GM12865 (cell line): Measurements from ENCODE around the gene KSR1.

Source experiments
- DNase-seq: peaks from one replicate; pipeline ENCODE4 v3.0.0; 2010; ENCODE audit warnings: low read depth
- H3K4me3 ChIP-seq: 2 replicates; pipeline ENCODE4 v1.5.1; 2011; ENCODE audit warnings: mild to moderate bottlenecking, low read depth, low read length, control low read depth
- CTCF ChIP-seq: IDR thresholded peaks from 2 replicates; pipeline ENCODE4 v1.5.1; 2011; ENCODE audit warnings: low read length, control low read depth, low read depth, inconsistent platforms; ENCODE audit not compliant: insufficient read depth; ENCODE audit errors: missing control alignments

Gene KSR1

DNA sequence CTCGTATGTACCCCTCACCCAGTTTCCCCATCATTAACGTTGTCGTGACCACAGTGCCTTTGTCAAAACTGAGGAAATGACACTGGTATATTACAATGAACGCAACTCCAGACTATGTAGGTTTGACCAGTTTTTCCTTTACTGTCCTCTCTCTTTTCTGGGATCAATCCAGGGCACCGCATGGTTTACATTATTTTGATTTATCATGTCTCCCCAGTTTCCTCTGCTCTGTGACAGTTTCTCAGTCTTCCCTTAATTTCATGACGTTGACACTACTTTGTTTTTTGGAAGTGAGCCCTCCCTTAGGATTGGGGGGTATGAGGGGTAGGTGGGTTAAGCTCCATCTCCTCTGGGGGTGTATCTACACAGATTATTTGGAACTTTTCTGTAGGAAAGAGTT lies 98.7 kb downstream of the KSR1 start:
- no peak overlapping the region for H3K4me3 ChIP-seq
- TF ChIP-seq CTCF: no peak
- DNase-seq: no peak

GRCh38 chr17:27555339-27555738 lies 99.1 kb downstream of the KSR1 start:
- TF ChIP-seq CTCF: no peak
- DNase-seq: no peak
- no peak overlapping the region for H3K4me3 ChIP-seq

DNA sequence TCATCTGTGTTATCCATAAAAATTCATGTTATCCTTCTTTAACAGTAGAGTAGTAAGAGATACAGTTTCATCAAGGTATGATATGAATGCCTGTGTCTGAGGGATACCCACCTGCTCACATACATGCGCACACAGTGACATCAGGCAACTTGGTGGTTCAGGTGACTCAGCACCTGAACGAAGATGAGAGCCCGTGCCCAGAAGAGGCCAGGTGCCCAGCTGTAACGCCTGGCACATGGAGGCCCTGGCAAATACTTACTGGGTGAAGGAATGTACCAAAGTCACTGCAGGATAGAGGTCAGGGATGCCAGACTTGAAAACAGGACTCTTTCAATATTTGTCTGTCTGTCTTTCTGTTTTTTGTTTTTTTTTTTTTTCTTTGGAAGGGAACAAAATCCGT lies 102.1 kb downstream of the KSR1 start:
- no peak for TF ChIP-seq CTCF
- no peak for DNase-seq
- H3K4me3 ChIP-seq: no peak overlapping the region

GRCh38 chr17:27558842-27559505 lies 102.7 kb downstream of the KSR1 start:
- no peak overlapping the region for H3K4me3 ChIP-seq
- DNase-seq: no peak
- TF ChIP-seq CTCF: no peak

- DNase-seq: no peak
- no peak overlapping the region for H3K4me3 ChIP-seq
- no peak for TF ChIP-seq CTCF
Measured at GRCh38 chr17:27559506-27560481, 103.5 kb downstream of the KSR1 start.

GRCh38 chr17:27560668-27561067 lies 104.4 kb downstream of the KSR1 start:
- TF ChIP-seq CTCF: no peak
- no peak overlapping the region for H3K4me3 ChIP-seq

More at GRCh38 chr17:27560668-27561067, 104.4 kb downstream of the KSR1 start:
- DNase-seq: no peak
